Sigmoid colon (tissue), 3 donors: ENCODE measurements around the gene CRYBA1.

Experiments used
- CTCF ChIP-seq, 4 experiments: fragments of 450-650 bp in 3 of 4; fragments of 200-600 bp in 1 of 4; IDR thresholded peaks; one replicate each; pipeline ENCODE4 v1.5.1; 2016 to 2019; ENCODE audit warnings: antibody characterized with exemption in 4 of 4, mild to moderate bottlenecking in 3 of 4, moderate library complexity in 2 of 4
- POLR2A ChIP-seq, 2 donors: fragments of 450-650 bp; IDR thresholded peaks; one replicate each; pipeline ENCODE4 v1.6.1; 2016; ENCODE audit warnings: antibody characterized with exemption in 2 of 2, mild to moderate bottlenecking in 2 of 2, moderate library complexity in 2 of 2

- no peak for TF ChIP-seq POLR2A (IDR thresholded peaks at IDR 0.05)
- no peak for TF ChIP-seq CTCF (IDR thresholded peaks at IDR 0.05)
Observed at GRCh38 chr17:29216181-29216580, 30.5 kb upstream of the CRYBA1 start.
